Measurements from ENCODE around the gene RIMS4. TPM values are rescaled to one million over a fixed set of nuclear protein-coding genes. Genes with fewer than 3 reads are reported as not detected.
A peak's percentile ranks its signal among the peaks of the same experiment; 100 is the strongest.

The RIMS4 gene
- total RNA-seq, 2 experiments from 2014 or later: not detected

GRCh38 chr20:44817143-44817910 is 7.0 kb upstream of the RIMS4 start:
- Mint-ChIP-seq H3K27ac (no peak overlapping the region), H3K36me3 (no peaks in the 10 kb centered on the region), H3K9me3 (no peaks in the 10 kb centered on the region), H3K4me1 (no peaks in the 10 kb centered on the region), H3K4me3 (no peak overlapping the region), H3K27me3 (peaks cover 14% of the 10 kb centered on the region)
- POLR2A ChIA-PET: no interaction called here
- DNase-seq: no peak
- no peak for ATAC-seq (ENCODE audit: low read depth)

DNA sequence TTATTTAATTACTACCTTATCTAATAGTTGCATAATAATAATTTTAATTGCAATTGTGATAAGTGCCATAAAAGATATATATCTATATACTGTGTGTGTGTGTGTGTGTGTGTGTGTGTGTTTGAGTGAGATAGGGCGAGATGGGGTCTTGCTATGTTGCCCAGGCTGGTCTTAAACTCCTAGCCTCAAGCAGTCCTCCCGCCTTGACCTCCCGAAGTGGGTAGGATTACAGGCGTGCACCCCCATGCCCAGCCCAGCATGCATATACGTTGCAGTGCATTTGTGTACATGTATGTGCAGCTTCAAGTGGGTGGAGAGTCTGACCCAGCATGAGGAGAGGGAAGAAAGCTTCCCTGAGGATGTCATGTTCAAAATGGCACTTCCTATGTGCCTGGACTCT is 4.6 kb upstream of the RIMS4 start:
- POLR2A ChIA-PET: no interaction called here
- Mint-ChIP-seq H3K4me3 (no peak overlapping the region), H3K9me3 (no peaks in the 10 kb centered on the region), H3K27ac (no peak overlapping the region), H3K36me3 (no peaks in the 10 kb centered on the region), H3K27me3 (peaks cover 22% of the 10 kb centered on the region), H3K4me1 (no peaks in the 10 kb centered on the region)
- DNase-seq (no peak), ATAC-seq (ENCODE audit: low read depth) (no peak)

- Mint-ChIP-seq H3K4me3 (peak overlapping the region; percentile 41), H3K4me1 (peaks cover 2% of the 10 kb centered on the region), H3K36me3 (no peaks in the 10 kb centered on the region), H3K9me3 (no peaks in the 10 kb centered on the region), H3K27me3 (peaks cover 50% of the 10 kb centered on the region), H3K27ac (no peak overlapping the region)
- no peak for ATAC-seq (ENCODE audit: low read depth)
- DNase-seq: no peak
- POLR2A ChIA-PET: no interaction called here
Observed at GRCh38 chr20:44811150-44811685, 872 bp upstream of the RIMS4 start.

- Mint-ChIP-seq H3K27me3 (peaks cover 57% of the 10 kb centered on the region), H3K4me3 (no peak overlapping the region), H3K27ac (no peak overlapping the region), H3K36me3 (no peaks in the 10 kb centered on the region), H3K4me1 (peaks cover 2% of the 10 kb centered on the region), H3K9me3 (no peaks in the 10 kb centered on the region)
- peak; percentile 30 for DNase-seq
- no peak for ATAC-seq (ENCODE audit: low read depth)
- POLR2A ChIA-PET: no interaction called here
Observed at GRCh38 chr20:44810061-44810390, 320 bp downstream of the RIMS4 start.

DNA sequence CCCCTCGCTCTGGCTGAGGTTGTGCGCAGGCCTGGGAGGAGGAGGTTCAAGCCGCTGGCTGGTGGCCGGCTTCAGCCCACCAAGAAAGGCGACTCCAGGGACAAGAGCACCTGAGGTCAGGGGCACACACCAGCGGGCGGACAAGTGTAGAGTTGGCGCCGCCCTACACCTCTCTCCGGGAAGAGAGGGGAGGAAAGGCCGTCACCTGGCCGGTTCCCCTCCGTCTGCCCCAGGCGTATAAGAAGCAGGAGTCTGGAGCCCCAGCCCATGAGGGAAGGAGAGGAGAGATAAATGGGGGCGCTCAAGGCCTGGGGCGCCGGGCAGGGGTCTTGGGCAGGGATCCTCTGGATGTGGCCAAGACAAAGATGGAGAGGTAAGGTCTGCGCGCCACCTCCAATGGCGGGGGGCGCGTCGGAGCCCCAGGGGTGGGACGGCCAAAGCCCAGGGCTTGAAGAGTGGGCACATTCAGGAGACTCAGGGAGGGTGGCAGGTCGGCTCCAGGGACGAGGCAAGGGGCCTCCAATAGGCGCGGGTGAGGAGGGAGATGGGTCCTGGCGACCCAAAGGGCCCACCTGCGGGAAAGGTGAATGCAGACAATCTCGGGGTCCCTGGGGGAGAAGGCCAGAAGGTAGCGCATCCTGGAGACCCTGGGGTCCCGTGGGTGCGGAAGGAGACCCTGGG is 826 bp downstream of the RIMS4 start:
- no peaks in the 10 kb centered on the region for H3K36me3 Mint-ChIP-seq
- H3K27ac Mint-ChIP-seq: no peak overlapping the region
- H3K9me3 Mint-ChIP-seq: no peaks in the 10 kb centered on the region
- ATAC-seq (ENCODE audit: low read depth): no peak
- DNase-seq: no peak
- peaks cover 2% of the 10 kb centered on the region for H3K4me1 Mint-ChIP-seq
- POLR2A ChIA-PET: no interaction called here
- peaks cover 59% of the 10 kb centered on the region for H3K27me3 Mint-ChIP-seq
- peak overlapping the region; percentile 34 for H3K4me3 Mint-ChIP-seq

DNA sequence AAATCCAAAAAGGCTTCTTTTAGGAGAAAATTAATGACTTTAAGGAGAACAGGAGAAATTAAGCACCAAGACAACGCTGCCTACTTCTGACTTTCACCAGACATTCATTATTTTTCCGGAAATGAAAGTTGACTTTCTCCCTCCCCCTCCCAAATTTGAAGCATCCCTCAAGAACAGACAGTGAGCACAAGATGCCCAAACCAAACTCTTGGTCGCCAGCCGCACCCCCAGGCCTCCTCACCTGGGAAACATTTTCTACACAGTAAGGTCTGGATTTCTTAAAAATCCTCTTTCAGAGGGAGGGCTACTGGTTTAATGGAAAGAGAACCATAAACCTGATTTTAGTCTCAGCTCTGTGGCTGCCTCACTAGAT is 2.7 kb downstream of the RIMS4 start:
- peaks cover 59% of the 10 kb centered on the region for H3K27me3 Mint-ChIP-seq
- H3K4me1 Mint-ChIP-seq: peaks cover 2% of the 10 kb centered on the region
- H3K9me3 Mint-ChIP-seq: no peaks in the 10 kb centered on the region
- no peak overlapping the region for H3K27ac Mint-ChIP-seq
- DNase-seq (no peak), ATAC-seq (ENCODE audit: low read depth) (no peak)
- no peak overlapping the region for H3K4me3 Mint-ChIP-seq
- H3K36me3 Mint-ChIP-seq: no peaks in the 10 kb centered on the region
- POLR2A ChIA-PET: no interaction called here

DNA sequence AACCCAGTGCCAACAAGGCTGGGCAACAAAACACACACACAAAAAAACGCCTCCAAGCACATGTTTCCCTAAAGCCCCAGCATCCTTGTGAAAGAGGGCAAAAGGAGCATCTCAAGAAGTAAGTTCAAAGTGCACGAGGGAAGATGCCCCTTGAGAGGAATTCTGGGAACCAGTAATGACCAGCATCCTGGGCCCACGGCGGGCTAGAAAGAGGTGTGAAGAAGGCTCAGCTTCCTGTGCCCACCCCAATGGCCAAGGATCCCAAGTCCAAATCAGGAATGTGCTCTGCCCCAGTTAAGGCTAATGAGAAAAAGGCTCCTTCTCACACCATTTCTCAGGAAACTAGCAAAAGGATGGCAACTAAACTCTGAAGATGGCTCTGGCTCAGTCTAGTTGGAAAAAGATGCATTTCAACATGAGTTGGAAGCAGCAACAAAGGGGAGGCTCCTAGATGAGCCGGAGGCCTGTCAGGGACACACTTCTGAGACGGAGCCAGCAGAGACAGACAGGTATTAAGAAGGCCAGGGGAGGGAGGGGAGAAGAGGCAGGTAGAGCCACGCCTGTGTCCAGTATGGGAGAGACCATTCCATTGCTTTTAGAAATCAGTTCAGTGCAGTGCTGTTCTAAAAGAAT is 3.2 kb downstream of the RIMS4 start:
- Mint-ChIP-seq H3K9me3 (no peaks in the 10 kb centered on the region), H3K27me3 (peaks cover 59% of the 10 kb centered on the region), H3K4me3 (no peak overlapping the region), H3K36me3 (no peaks in the 10 kb centered on the region), H3K4me1 (peaks cover 2% of the 10 kb centered on the region), H3K27ac (no peak overlapping the region)
- no peak for DNase-seq
- no peak for ATAC-seq (ENCODE audit: low read depth)
- POLR2A ChIA-PET: no interaction called here

DNA sequence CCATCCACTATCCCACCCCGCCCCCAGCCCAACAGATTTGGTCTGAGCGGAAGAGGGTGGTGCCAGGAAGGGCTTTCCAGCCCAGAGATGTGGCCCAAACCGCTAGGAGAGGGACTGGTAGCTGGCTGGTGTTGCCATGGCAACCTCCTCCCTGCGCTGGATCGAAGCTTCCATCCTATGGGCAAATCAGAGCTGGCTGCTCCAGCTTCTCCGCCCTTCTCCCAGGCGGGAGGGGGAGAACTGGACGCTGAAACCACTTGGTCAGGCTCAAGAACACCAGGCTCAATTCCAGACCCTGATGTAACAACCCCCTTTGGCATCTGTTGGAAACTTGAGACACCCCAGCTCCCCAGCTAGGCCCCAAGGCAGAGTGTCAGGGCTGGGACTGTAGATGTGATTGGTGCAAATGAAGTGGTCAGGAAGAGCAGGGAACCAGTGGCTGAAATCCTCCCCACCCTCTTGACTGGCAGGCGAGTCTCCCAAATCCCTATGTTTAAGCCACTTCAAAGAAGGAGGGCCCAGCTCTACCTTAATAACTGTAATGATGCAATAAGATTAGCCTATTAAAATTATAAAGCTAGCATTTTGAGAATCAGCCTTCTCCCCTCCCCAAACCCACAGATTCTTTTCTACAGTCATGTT is 4.2 kb downstream of the RIMS4 start:
- Mint-ChIP-seq H3K9me3 (no peaks in the 10 kb centered on the region), H3K4me3 (no peak overlapping the region), H3K27ac (no peak overlapping the region), H3K36me3 (no peaks in the 10 kb centered on the region), H3K4me1 (peaks cover 2% of the 10 kb centered on the region), H3K27me3 (peaks cover 56% of the 10 kb centered on the region)
- ATAC-seq (ENCODE audit: low read depth): no peak
- no peak for DNase-seq
- POLR2A ChIA-PET: no interaction called here

GRCh38 chr20:44805335-44805978 is 4.9 kb downstream of the RIMS4 start:
- no peaks in the 10 kb centered on the region for H3K9me3 Mint-ChIP-seq
- H3K27me3 Mint-ChIP-seq: peaks cover 53% of the 10 kb centered on the region
- POLR2A ChIA-PET: no interaction called here
- peaks cover 2% of the 10 kb centered on the region for H3K4me1 Mint-ChIP-seq
- ATAC-seq (ENCODE audit: low read depth) (no peak), DNase-seq (no peak)
- no peak overlapping the region for H3K4me3 Mint-ChIP-seq
- H3K27ac Mint-ChIP-seq: no peak overlapping the region
- H3K36me3 Mint-ChIP-seq: no peaks in the 10 kb centered on the region

- Mint-ChIP-seq H3K9me3 (no peaks in the 10 kb centered on the region), H3K27me3 (peaks cover 39% of the 10 kb centered on the region), H3K36me3 (no peaks in the 10 kb centered on the region), H3K27ac (no peak overlapping the region), H3K4me1 (no peaks in the 10 kb centered on the region), H3K4me3 (no peak overlapping the region)
- DNase-seq (no peak), ATAC-seq (ENCODE audit: low read depth) (no peak)
- POLR2A ChIA-PET: no interaction called here
Observed at GRCh38 chr20:44803383-44803941, 6.9 kb downstream of the RIMS4 start.

GRCh38 chr20:44802702-44803101 is 7.6 kb downstream of the RIMS4 start:
- peaks cover 31% of the 10 kb centered on the region for H3K27me3 Mint-ChIP-seq
- POLR2A ChIA-PET: no interaction called here
- H3K9me3 Mint-ChIP-seq: no peaks in the 10 kb centered on the region
- no peaks in the 10 kb centered on the region for H3K36me3 Mint-ChIP-seq
- H3K4me3 Mint-ChIP-seq: no peak overlapping the region
- H3K4me1 Mint-ChIP-seq: no peaks in the 10 kb centered on the region
- DNase-seq: no peak
- H3K27ac Mint-ChIP-seq: no peak overlapping the region
- ATAC-seq (ENCODE audit: low read depth): no peak

GRCh38 chr20:44800391-44801046 is 9.8 kb downstream of the RIMS4 start:
- H3K27ac Mint-ChIP-seq: no peak overlapping the region
- no peaks in the 10 kb centered on the region for H3K4me1 Mint-ChIP-seq
- H3K9me3 Mint-ChIP-seq: no peaks in the 10 kb centered on the region
- H3K27me3 Mint-ChIP-seq: peaks cover 31% of the 10 kb centered on the region
- no peaks in the 10 kb centered on the region for H3K36me3 Mint-ChIP-seq
- POLR2A ChIA-PET: no interaction called here
- ATAC-seq (ENCODE audit: low read depth): no peak
- H3K4me3 Mint-ChIP-seq: no peak overlapping the region
- no peak for DNase-seq

DNA sequence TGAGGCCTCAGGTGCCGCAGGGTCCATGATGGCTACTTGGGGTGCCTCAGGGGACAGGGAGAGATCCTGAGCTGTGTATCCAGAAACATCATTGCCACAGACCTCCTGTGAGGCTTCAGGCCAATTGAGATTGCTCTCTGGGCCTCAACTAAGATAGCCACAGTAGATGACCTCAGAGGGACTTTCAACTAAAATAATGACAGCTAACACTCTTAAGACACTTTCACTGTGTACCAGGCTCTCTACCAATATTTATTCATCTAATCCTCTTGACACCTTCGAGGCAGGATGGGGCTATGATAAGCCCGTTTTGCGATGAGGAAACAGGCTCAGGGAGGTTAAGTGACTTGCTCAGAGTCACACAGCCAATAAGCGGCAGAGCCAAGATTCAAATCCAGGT is 10.7 kb downstream of the RIMS4 start:
- Mint-ChIP-seq H3K4me1 (no peaks in the 10 kb centered on the region), H3K27me3 (peaks cover 28% of the 10 kb centered on the region), H3K27ac (no peak overlapping the region), H3K9me3 (no peaks in the 10 kb centered on the region), H3K36me3 (no peaks in the 10 kb centered on the region), H3K4me3 (no peak overlapping the region)
- POLR2A ChIA-PET: no interaction called here
- DNase-seq (no peak), ATAC-seq (ENCODE audit: low read depth) (no peak)

All from activated naive CD8-positive, alpha-beta T cell treated with anti-CD3 and anti-CD28 coated beads, Interleukin-2, amount 10 ng/mL, durations not matched to agents 7 days and 5 days (primary cell).